GM19099 (cell line): Measurements from ENCODE around the gene MTFR1L.
A peak's percentile ranks its signal among the peaks of the same experiment; 100 is the strongest.

Experiments used
- POLR2A ChIP-seq: IDR thresholded peaks from 3 replicates; pipeline ENCODE4 v1.6.1; 2011; ENCODE audit warnings: low read depth; ENCODE audit not compliant: insufficient read length; ENCODE audit errors: extremely low read depth

The MTFR1L gene

DNA sequence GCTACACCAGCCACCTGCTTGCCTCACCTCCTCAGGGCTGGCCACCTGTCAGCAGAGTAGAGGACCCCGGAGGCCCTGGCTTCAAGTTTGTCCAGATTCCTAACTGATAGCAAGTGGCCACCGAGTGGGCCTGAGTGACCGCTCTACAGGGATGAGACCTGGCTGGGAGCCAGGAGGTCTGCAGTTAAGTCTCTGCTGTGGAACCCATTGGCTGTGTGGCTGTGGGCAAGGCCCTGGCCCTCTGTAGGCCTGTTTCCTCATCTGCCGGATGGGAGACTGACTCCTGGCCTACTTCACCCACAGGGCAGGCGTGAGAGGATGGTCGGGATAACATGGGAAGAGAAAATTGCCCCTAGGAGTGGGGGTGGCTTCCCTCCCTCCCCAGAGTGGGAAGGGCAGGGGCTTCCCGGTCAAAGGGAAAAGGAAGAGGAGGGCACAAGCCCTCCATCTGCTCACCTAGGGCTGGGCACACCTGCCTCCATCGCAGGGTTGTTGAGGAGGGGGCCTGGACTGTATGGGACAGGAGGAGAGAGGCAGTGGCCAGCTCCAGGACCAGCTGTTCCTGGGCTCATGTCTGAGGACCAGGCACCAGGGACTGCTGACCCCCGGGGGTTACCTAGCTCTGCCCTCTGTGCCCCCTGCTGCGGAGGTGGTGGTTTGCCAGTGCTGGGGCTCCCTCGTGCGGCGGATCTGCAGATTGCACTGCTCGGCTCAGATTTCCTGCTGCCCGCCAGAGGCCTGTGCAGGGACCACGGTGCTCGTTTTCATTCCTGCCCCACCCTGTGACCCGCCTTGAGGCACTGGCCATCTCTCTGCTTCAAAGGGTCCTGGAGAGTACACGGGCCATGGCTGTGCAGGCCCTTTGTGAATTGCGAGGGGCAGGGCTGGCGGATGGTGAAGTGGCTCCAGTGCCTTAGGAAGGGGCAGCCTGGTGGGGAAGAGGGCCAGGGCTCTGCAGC lies 9.1 kb upstream of the MTFR1L start:
- TF ChIP-seq POLR2A = no peak

DNA sequence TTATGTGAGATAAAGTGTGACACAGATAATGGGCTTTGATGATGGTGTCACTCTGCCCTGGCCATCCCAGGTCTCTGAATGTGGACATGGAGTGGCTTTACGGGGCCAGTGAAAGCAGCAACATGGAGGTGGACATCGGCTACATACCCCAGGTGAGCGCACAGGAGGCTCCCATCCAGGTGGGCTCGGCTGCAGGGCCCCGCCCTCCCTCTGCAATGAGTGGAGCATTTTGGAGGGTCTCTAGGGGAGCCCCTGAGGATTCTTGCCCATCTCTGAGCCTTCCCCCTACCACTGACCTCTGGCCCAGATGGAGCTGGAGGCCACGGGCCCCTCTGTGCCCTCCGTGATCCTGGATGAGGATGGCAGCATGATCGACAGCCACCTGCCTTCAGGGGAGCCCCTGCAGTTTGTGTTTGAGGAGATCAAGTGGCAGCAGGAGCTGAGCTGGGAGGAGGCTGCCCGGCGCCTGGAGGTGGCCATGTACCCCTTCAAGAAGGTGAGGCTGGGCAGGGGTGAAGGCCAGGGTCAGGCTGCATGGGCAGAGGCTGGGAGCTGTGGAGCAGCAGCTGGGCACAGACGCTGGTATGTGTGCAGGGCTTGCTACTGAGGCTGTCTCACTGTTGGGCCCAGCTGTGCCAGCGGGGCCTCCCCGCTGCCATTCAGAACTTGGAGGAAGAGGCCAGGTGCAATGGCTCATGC lies 8.2 kb upstream of the MTFR1L start:
- no peak for TF ChIP-seq POLR2A

DNA sequence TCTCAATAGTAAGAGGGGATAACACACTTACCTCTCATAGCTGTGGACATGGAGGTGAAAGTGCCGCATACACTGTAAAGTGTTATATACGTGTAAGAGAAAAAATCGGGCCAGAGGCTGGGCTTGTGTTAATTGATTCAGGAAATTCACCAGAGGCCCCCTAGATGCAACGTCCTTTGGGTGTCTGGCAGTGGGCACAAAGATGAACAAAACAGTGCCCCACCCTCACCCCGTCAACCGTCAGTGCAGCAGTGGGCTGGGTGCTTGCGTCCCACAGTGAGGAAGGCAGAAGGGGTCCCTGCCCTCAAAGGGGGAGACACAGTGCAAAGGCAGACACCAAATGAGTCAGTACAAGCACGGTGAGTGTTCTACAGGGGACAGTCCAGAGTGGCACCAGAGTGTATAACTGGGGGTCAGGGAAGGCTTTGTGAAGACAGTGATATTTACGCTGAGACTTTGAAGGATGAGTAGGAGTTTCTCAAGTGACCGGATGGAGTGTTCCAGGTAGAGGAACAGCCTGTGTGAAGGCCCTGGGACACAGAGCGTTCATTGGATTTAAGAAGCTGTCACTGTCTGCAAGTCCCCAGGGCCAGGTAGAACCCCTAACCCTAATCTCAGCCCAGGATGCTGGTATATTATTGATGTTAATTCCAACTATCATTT lies 6.6 kb upstream of the MTFR1L start:
- no peak for TF ChIP-seq POLR2A

DNA sequence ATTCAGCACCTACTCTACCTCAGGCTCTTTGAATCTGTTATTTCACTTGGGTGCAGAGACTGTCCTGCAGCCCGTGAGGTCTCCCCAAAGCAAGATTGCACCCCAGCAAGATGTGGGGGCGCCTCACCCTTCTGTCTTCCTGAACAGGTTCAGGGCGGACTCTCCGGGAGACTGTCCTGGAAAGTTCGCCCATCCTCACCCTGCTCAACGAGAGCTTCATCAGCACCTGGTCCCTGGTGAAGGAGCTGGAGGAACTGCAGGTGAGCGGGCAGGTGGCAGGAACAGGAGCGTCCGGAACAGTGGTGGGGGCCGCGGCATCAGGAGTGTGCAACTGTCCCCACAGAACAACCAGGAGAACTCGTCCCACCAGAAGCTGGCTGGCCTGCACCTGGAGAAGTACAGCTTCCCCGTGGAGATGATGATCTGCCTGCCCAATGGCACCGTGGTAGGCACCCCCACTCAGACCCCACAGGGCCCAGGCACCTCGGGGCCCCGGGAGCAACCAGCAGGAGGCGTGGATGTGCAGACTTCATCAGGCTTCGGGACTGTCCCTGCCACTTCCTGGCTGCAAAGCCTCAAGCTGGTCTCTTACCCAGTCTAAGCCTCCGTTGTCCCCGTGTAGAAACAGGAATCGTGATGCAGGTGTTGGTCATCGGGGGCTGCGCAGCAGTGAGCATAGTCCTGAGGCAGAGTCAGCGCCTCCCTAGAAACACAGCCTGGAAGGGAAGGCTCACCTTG lies 5.9 kb upstream of the MTFR1L start:
- no peak for TF ChIP-seq POLR2A

DNA sequence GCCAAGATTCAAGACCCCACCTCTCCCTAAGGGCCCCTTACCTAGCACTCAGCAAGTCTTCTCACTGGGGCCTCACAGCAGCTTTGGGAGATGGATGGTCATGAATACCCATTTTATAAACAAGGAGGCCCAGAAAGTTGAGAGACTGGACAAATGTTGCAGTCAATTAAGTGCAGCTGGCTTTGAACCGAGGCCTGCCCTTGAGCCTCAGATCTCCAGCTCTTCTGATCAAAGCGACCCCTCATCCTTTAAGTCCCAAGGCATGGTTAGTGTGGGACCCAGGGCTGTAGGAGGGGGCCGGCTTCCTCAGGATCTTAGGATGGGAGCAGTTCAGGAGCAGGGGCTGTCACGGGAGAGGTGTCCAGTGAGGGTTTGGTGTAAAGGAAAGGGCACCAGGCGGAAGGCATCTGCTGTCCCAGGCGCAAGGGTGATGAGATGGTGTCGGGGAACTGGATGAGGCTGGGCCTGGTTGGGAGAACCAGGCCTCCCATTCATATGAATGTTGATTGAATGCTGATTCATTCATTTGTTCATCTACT lies 5.1 kb upstream of the MTFR1L start:
- TF ChIP-seq POLR2A = no peak

DNA sequence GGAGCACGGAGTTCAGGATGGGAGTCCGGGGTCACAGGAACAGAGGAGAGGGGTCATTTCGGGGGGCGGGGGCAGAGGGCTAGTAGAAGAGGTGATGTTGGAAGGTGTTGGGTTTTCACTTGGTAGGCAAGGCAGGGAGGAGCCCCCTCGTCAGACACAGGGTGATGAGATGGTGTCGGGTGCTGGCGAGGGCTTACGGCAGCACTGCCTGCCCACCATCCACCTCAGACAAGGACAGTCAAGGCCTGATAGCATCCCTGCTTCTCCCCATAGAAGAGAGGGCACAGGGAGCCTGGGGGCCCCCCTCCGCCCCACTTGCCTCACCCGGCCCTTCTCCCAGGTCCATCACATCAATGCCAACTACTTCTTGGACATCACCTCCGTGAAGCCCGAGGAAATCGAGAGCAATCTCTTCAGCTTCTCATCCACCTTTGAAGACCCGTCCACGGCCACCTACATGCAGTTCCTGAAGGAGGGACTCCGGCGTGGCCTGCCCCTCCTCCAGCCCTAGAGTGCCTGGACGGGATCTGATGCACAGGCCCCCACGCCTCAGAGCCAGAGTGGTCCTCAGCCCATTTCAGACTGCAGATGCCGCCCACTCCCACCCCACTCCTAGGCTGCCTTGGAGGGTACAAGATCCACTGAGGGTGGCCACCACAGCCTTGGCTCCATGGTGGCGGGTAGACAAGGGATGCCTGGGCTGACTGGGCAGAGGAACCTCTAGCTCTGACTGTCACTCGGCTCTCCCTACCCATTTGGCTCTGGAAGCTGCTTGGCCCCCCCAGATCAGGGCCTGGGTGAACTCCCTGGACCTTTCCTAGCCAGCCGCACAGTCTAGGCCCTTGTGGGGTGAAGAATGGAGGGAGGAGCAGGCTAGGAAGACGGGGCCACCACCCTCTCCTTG lies 4.3 kb upstream of the MTFR1L start:
- no peak for TF ChIP-seq POLR2A

DNA sequence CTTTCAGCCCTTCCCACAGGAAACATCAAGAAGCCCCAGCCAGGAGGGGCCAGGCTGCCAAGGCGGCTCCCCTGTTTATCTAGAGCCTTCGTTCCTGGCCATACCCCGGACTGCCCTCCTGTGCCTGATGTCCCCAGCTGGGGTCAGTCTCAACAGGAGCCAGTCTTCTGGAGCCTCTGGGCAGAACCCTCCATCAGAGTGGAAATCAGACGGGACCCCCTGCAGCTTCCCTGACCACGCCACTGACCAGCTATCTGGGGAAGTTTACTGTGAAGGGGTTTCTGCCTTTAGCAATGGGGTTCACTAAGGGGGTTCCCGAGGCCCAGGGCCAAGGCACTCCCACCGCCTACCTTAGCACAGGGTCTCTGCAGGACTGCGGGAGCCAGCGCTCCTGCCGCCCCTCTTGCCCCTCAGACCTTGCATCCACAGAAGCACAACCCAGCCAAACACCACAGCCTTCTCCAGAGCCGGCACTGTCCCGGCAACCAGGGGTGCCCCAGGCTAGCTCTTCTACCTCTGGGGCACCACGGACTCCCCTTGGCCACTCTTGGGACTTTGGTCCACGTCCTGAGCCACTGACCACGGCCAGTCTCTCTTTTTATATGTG lies 3.5 kb upstream of the MTFR1L start:
- no peak for TF ChIP-seq POLR2A

DNA sequence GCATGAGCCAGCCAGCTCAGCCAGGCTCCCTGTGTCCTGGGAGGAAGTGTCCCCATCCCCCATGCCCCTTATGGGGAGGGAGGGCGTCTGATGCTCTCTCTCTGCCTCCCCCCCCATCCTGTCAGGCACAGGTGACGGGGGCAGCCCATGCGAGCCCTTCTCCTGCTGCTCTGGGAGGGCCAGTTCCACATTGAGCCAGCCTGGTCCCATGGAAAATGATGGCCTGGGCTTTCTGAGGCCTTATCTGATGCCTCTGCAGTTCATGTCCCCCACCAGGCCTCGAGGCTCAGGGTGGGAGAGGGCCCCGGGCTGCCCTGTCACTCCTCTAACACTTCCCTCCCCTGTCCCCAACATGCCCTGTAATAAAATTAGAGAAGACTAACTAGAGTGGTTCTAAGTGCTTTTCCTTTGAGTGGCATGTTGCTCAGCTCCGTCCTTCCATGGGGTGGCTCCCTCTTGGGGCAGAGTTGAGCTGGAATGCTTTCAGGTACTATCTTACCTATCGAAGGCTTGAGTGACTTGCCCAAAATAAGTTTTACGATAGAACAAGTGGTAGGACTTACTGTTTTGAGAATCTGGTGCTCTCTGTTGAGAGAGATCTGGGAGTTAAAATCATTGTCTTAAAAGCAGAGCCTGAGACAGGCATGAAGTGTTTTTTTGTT lies 1.8 kb upstream of the MTFR1L start:
- no peak for TF ChIP-seq POLR2A

DNA sequence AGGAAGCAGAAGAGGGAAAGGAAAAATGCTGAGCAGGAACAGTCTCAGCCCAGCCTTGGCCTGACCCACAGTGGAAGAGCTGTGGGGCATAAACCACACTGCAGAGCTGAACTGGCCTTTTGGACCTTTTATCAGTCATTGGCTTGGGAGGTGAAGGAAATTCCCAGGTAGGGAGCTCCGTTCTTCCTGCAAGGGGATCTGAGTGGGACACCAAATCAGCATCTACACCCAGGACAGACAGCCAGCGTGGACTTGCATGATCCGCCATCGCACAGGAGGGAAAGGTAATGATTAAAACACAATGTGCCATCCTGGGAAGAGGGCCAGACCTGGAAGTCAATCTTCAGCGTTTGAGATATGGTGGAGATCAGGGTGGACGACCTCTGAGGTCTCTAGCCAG lies 1.2 kb upstream of the MTFR1L start:
- no peak for TF ChIP-seq POLR2A

DNA sequence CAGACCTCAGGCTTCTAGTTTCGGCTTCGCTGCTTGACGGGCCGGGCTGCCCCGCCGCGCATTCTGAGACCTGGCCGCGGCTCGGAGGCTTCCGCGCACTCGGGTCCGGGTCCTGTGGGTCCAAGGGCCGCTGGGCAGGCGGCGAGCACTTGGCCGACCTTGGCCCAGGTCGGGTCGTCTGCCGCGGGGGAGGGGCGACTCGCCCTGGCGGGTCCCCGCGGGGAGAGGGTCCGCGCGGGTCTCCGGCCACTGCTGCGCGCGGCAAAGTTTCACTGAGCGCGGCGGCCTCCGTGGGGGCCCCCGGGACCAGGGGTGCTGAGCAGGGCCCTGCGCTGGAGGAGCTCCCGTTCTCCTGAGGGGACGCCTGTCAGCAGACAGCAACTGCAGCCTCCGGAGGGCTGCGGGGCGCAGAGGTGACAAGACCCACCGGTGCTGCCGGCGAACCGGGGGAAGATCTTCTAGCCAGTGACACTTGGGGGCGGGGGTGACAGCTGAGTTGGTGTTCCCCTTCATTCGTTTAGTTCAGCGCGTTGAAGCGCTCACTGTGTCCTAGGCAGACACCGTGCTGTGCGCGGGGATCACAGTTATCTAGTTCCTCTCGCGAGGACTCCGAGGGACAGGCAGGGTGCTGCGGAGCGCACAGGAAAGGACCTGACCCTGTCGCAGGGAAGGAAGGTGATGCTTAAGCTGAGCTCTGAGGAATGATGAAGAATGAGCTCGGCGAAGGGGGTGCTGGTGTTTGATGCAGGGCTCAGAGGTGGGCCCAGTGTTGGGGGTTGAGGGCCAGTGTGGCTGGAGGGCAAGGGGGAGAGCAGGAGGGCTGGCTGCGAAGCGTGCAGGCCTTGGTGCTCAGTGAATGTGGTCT lies 725 bp downstream of the MTFR1L start:
- peak; percentile 67 for TF ChIP-seq POLR2A

DNA sequence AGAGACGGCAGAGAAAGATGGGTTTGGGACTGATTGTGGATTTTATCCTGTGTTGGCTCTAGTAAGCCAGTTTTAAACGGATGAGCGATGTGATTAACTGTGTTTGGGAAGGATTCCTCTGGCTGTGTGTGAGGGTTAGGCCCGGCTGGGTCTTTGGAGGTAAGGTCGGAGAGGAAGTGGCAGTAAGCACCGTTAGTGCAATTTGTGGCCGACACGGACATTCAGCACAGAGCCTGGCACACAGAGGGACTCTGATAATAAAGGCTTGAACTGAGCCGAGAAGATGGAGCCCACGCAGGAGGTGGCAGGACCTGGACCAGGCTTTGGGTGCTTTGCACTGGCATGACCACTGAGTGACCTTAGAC lies 1.3 kb downstream of the MTFR1L start:
- TF ChIP-seq POLR2A = no peak

DNA sequence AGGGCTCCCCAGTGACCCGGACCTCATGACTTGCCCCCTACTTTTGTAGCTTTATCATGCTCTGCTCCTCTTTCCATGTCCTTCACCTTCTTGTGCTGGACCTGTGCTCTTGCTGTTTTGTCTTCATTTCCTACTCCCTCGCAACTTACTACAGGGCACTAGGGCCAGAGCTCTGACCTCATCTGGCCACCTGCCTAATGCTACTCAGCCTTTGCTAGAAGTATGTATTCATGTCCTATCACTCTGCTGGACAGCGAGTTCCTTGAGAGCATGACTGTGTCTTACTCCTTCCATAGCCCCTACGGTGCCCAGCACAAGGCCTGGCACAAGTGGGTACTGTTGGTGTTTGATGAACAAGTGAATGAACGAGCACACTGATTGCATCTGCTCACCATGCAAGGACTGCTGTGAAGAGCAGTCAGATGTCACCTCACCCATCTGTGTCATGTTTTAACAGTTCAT lies 1.9 kb downstream of the MTFR1L start:
- no peak for TF ChIP-seq POLR2A
